ENCODE results near the gene MAP2K3. TPM values are rescaled to one million over a fixed set of nuclear protein-coding genes. Genes with fewer than 3 reads are reported as not detected.
"Not testable (repeated sequence)": the region's sequence is repeated elsewhere in the genome, so short reads cannot be mapped to it uniquely, and the experiment has no call there.

MAP2K3 gene
- polyA plus RNA-seq, 1 donor from 2014 or later, result 5.3 TPM

GRCh38 chr17:21343061-21343949, 58.8 kb downstream of the MAP2K3 start:
- not testable (repeated sequence) for H3K9ac ChIP-seq (ENCODE audit: low read length); H3K4me2 ChIP-seq (ENCODE audit: low read length); H3K9me3 ChIP-seq (ENCODE audit: low read length); H3F3A ChIP-seq (ENCODE audit: insufficient read depth, low read length, poor library complexity, severe bottlenecking); H3K79me2 ChIP-seq (replicated peaks; ENCODE audit: insufficient read depth, low read length); H4K20me1 ChIP-seq (ENCODE audit: insufficient read depth); H3K36me3 ChIP-seq (ENCODE audit: insufficient read depth, low read length); H2AFZ ChIP-seq (ENCODE audit: low read depth, low read length); H3K27me3 ChIP-seq (ENCODE audit: insufficient read depth, low read depth, low read length); H3K27ac ChIP-seq (ENCODE audit: low read length); H3K9me2 ChIP-seq (ENCODE audit: insufficient read depth, low read length); H3K4me3 ChIP-seq (ENCODE audit: low read length)

GRCh38 chr17:21344801-21345200, 60.3 kb downstream of the MAP2K3 start:
- H3K9ac ChIP-seq (ENCODE audit: low read length); H3K27ac ChIP-seq (ENCODE audit: low read length); H3K36me3 ChIP-seq (ENCODE audit: insufficient read depth, low read length); H3K9me3 ChIP-seq (ENCODE audit: low read length); H3K4me3 ChIP-seq (ENCODE audit: low read length); H4K20me1 ChIP-seq (ENCODE audit: insufficient read depth); H3F3A ChIP-seq (ENCODE audit: insufficient read depth, low read length, poor library complexity, severe bottlenecking); H3K9me2 ChIP-seq (ENCODE audit: insufficient read depth, low read length); H2AFZ ChIP-seq (ENCODE audit: low read depth, low read length); H3K4me2 ChIP-seq (ENCODE audit: low read length); H3K27me3 ChIP-seq (ENCODE audit: insufficient read depth, low read depth, low read length); H3K79me2 ChIP-seq (replicated peaks; ENCODE audit: insufficient read depth, low read length): not testable (repeated sequence)

- Histone ChIP-seq H3K79me2 (replicated peaks; ENCODE audit: insufficient read depth, low read length) (no peaks in the 10 kb centered on the region), H4K20me1 (ENCODE audit: insufficient read depth) (no peaks in the 10 kb centered on the region), H3F3A (ENCODE audit: insufficient read depth, low read length, poor library complexity, severe bottlenecking) (no peaks in the 10 kb centered on the region), H3K36me3 (ENCODE audit: insufficient read depth, low read length) (no peaks in the 10 kb centered on the region), H3K9ac (ENCODE audit: low read length) (no peak overlapping the region), H3K27me3 (ENCODE audit: insufficient read depth, low read depth, low read length) (no peaks in the 10 kb centered on the region), H2AFZ (ENCODE audit: low read depth, low read length) (no peak overlapping the region), H3K9me2 (ENCODE audit: insufficient read depth, low read length) (no peaks in the 10 kb centered on the region), H3K4me3 (ENCODE audit: low read length) (no peak overlapping the region), H3K4me2 (ENCODE audit: low read length) (no peak overlapping the region), H3K9me3 (ENCODE audit: low read length) (no peaks in the 10 kb centered on the region), H3K27ac (ENCODE audit: low read length) (no peak overlapping the region)
- TF ChIP-seq TAF1 (IDR thresholded peaks at IDR 0.05; ENCODE audit: low read depth), result no peak
Measured at GRCh38 chr17:21345236-21345635, 60.7 kb downstream of the MAP2K3 start.

- H3K27me3 ChIP-seq (ENCODE audit: insufficient read depth, low read depth, low read length); H3F3A ChIP-seq (ENCODE audit: insufficient read depth, low read length, poor library complexity, severe bottlenecking); H3K9me2 ChIP-seq (ENCODE audit: insufficient read depth, low read length); H3K79me2 ChIP-seq (replicated peaks; ENCODE audit: insufficient read depth, low read length); H3K27ac ChIP-seq (ENCODE audit: low read length); H2AFZ ChIP-seq (ENCODE audit: low read depth, low read length); H3K9ac ChIP-seq (ENCODE audit: low read length); H3K36me3 ChIP-seq (ENCODE audit: insufficient read depth, low read length); H3K4me2 ChIP-seq (ENCODE audit: low read length); H3K4me3 ChIP-seq (ENCODE audit: low read length); H3K9me3 ChIP-seq (ENCODE audit: low read length); H4K20me1 ChIP-seq (ENCODE audit: insufficient read depth): not testable (repeated sequence)
Measured at GRCh38 chr17:21346107-21346506, 61.6 kb downstream of the MAP2K3 start.

GRCh38 chr17:21346651-21347250, 62.2 kb downstream of the MAP2K3 start:
- H3K4me3 ChIP-seq (ENCODE audit: low read length); H3K79me2 ChIP-seq (replicated peaks; ENCODE audit: insufficient read depth, low read length); H3K27ac ChIP-seq (ENCODE audit: low read length); H3K27me3 ChIP-seq (ENCODE audit: insufficient read depth, low read depth, low read length); H4K20me1 ChIP-seq (ENCODE audit: insufficient read depth); H3K9ac ChIP-seq (ENCODE audit: low read length); H3K36me3 ChIP-seq (ENCODE audit: insufficient read depth, low read length); H3K9me2 ChIP-seq (ENCODE audit: insufficient read depth, low read length); H3K4me2 ChIP-seq (ENCODE audit: low read length); H3K9me3 ChIP-seq (ENCODE audit: low read length); H2AFZ ChIP-seq (ENCODE audit: low read depth, low read length); H3F3A ChIP-seq (ENCODE audit: insufficient read depth, low read length, poor library complexity, severe bottlenecking): not testable (repeated sequence)

- H2AFZ ChIP-seq (ENCODE audit: low read depth, low read length); H3K79me2 ChIP-seq (replicated peaks; ENCODE audit: insufficient read depth, low read length); H3K4me2 ChIP-seq (ENCODE audit: low read length); H3K9ac ChIP-seq (ENCODE audit: low read length); H3K4me3 ChIP-seq (ENCODE audit: low read length); H3K9me3 ChIP-seq (ENCODE audit: low read length); H4K20me1 ChIP-seq (ENCODE audit: insufficient read depth); H3K27ac ChIP-seq (ENCODE audit: low read length); H3K9me2 ChIP-seq (ENCODE audit: insufficient read depth, low read length); H3K36me3 ChIP-seq (ENCODE audit: insufficient read depth, low read length); H3F3A ChIP-seq (ENCODE audit: insufficient read depth, low read length, poor library complexity, severe bottlenecking); H3K27me3 ChIP-seq (ENCODE audit: insufficient read depth, low read depth, low read length): not testable (repeated sequence)
Measured at GRCh38 chr17:21347660-21348059, 63.1 kb downstream of the MAP2K3 start.

GRCh38 chr17:21348081-21348925, 63.8 kb downstream of the MAP2K3 start:
- H3K4me3 ChIP-seq (ENCODE audit: low read length); H3F3A ChIP-seq (ENCODE audit: insufficient read depth, low read length, poor library complexity, severe bottlenecking); H3K9me3 ChIP-seq (ENCODE audit: low read length); H3K36me3 ChIP-seq (ENCODE audit: insufficient read depth, low read length); H3K27me3 ChIP-seq (ENCODE audit: insufficient read depth, low read depth, low read length); H3K79me2 ChIP-seq (replicated peaks; ENCODE audit: insufficient read depth, low read length); H3K27ac ChIP-seq (ENCODE audit: low read length); H3K9me2 ChIP-seq (ENCODE audit: insufficient read depth, low read length); H3K4me2 ChIP-seq (ENCODE audit: low read length); H2AFZ ChIP-seq (ENCODE audit: low read depth, low read length); H3K9ac ChIP-seq (ENCODE audit: low read length); H4K20me1 ChIP-seq (ENCODE audit: insufficient read depth): not testable (repeated sequence)

Data from neural cell (in vitro differentiated cells).